Measurements from ENCODE around the gene OR10R2.

GRCh38 chr1:158458263-158458662, 13.8 kb upstream of the OR10R2 start:
- TF ChIP-seq CTCF (IDR thresholded peaks at IDR 0.05): no peak
- TF ChIP-seq POLR2AphosphoS5 (IDR thresholded peaks at IDR 0.05): no peak
- no peak for TF ChIP-seq POLR2A (IDR thresholded peaks at IDR 0.05; ENCODE audit: low read depth)
